ENCODE measurements around the gene ATRNL1.

GRCh38 chr10:115963848-115964247 lies 870.7 kb downstream of the ATRNL1 start:
- TF ChIP-seq YY1 (IDR thresholded peaks at IDR 0.05; ENCODE audit: insufficient read depth, insufficient read length) = no peak
- no peak for TF ChIP-seq SUZ12 (IDR thresholded peaks at IDR 0.05; ENCODE audit: extremely low read depth, insufficient read depth, insufficient read length)
- TF ChIP-seq ZNF274 (IDR thresholded peaks at IDR 0.05; ENCODE audit: low read depth, low read length) = no peak

Measured in NT2/D1 (cell line).